ENCODE data around the gene ACOD1.
A peak's percentile ranks its signal among the peaks of the same experiment; 100 is the strongest.

ACOD1 gene

DNA sequence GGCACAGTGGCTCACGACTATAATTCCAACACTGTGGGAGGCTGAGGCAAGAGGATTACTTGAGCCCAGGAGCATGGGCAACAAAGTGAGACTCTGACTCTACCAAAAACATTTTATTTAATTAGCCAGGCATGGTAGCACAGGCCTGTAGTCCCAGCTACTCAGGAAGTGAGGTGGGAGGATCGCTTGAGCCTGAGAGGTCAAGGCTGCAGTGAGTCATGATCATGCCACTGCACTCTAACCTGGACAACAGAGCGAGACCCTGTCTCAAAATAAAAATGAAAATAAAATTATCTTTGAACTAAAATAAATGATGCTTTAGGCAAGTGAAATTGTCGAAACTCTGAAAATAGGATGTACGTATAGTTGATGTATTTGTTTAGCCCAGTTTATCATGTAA lies 35.4 kb downstream of the ACOD1 start:
- H3K4me3 ChIP-seq (ENCODE audit: low read depth, low read length): no peak overlapping the region

DNA sequence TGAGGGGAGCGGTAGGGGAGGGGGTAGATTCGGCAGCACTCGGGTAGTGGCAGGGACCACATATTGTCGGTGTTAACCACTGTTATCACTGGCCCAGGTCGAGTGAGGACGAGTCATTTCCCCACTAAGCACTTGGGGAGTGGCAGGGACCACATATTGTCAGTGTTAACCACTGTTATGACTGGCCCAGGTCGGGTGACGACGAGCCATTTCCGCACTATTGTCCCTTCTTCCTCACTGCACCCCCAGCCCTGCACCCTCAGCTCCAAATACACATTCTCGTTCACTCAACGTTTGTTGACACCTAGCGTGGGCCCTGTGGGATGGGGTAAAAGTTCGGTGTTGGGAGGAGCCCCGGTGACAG lies 43.1 kb downstream of the ACOD1 start:
- peak overlapping the region; percentile 94 for H3K4me3 ChIP-seq (ENCODE audit: low read depth, low read length)

DNA sequence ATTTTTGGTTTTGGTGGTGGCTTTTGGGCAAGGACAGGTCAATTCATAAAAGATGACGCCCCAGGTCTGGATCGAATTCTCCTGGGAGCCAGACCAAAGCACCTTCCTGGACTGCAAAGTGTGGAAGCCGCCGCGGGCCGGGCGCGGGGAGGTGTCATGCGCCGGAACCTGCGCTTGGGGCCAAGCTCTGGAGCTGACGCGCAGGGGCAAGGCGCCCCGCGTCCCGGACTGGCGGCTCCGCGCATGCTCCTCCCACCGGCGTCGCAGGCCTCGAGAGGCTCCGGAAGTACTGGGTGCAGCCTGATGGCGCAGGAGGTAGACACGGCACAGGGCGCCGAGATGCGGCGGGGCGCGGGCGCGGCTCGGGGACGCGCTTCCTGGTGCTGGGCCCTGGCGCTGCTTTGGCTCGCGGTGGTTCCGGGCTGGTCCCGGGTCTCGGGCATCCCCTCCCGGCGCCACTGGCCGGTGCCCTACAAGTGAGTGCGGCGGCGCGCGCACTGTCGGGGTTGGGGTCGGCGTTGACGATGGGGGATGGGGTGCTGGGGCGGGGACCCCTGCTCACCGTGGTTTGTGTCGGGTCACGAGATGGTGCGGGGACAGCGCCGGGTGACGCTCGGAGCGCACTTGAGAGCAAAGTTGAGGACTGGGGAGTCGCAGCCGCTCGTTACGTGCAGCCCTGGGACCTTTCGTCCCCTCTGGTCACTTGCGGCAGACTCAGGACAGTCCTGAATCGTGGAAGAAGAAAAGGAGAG lies 43.7 kb downstream of the ACOD1 start, which contains the start of gene CLN5:
TSS of gene CLN5 (plus strand) at position 286 of the 752 bp plus-strand sequence. CDS start at position 304, 18 bp downstream.
- peak within 1 kb of the TSS; percentile 94 for H3K4me3 ChIP-seq (ENCODE audit: low read depth, low read length)

DNA sequence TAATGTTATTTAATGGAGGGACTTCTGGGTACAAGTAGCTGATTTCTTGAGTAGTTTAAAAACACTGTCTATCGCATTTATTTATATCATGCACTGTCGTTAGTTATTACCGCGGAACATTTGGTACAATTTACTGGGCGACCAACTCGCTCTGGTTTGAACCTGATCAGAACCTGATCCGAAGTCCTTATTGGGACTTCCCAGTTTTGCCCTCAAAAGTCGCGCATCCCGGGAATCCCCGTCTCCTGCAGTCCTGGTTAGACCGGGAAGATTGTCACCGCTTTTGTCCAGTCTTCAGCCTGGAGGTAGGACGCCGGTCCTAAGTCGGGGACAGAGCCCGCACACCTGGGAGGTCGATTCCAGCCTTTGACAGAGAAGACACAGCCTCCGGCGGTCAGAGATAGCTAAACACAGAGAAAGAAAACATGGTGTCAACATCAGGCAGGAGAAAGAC lies 44.3 kb downstream of the ACOD1 start:
- peak overlapping the region; percentile 94 for H3K4me3 ChIP-seq (ENCODE audit: low read depth, low read length)

DNA sequence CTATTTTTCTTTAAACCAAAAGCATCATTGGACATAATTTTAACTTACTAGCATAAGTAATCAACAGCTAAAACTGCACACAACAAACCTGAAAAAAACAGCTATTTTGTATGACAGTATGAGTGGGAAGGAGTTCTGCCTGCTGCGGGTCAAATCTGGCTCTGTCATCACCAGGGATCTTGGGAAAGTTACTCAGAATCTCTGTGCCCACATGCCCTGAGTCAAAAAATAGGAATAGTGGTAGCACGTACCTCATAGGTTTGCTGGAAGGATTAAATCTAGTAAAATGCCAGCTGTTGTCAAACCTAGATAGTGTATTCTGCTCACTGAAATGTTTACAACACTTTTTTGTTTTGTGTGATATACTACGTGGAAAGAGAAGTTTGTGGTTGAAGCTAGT lies 44.7 kb downstream of the ACOD1 start:
- peak overlapping the region; percentile 94 for H3K4me3 ChIP-seq (ENCODE audit: low read depth, low read length)

DNA sequence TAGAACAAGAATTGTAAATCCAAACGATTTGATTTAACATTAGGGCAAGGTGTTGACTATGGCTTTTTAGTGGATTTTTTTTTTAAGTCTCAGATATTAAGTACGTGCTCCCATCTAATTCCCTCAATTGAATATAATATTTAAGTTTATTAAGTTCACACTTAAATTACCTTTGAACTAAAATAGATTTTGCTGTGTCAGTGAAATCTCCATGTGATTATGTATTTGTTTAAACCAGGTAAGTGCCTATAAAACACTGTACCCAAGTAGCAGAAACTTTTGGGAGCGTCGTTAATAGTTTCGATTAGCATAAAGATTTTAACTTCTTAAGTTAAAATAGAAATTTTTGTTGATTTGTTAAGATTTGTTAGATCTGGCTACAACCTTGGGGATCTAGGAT lies 45.2 kb downstream of the ACOD1 start:
- H3K4me3 ChIP-seq (ENCODE audit: low read depth, low read length): no peak overlapping the region

DNA sequence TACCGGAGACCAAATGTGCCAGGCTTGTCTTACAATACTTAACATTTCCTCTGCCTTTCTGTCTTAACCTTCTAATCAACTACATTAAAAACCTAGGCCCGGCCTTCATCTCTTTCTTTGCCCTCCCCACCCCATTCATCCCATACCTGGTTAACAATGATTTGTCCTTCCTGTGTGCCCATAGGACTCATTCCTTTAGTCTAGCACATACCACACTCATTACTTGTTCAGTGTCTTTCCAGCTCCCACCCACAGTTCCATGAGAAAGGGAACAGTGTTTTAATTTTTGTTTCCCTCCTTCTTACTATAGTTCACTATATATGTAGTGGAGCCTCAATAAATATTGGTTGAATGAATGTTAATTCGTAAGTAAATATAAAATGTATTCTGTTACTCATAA lies 46.0 kb downstream of the ACOD1 start:
- H3K4me3 ChIP-seq (ENCODE audit: low read depth, low read length): no peak overlapping the region

DNA sequence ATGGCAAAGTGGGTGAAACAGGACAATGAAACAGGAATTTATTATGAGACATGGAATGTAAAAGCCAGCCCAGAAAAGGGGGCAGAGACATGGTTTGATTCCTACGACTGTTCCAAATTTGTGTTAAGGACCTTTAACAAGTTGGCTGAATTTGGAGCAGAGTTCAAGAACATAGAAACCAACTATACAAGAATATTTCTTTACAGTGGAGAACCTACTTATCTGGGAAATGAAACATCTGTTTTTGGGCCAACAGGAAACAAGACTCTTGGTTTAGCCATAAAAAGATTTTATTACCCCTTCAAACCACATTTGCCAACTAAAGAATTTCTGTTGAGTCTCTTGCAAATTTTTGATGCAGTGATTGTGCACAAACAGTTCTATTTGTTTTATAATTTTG lies 52.2 kb downstream of the ACOD1 start:
- H3K4me3 ChIP-seq (ENCODE audit: low read depth, low read length): no peak overlapping the region

DNA sequence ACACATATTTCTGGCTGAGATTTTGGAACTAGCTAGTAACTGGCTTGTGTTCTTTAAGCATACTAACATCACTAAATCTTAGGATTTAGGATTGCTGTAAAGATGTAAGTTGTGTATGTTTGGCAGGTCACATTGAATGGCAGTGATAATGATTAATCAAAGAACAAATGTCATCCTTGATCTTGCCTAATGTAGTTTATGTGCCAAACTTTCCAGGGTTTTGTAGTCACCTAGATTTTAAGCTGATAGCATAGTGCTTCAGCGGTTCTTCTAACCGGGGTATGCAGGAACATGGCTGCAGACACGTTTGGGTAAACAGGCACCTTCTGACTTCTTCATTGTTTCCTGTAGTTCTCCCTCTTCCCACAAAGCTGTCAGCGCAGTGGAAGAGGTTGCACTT lies 53.2 kb downstream of the ACOD1 start:
- no peak overlapping the region for H3K4me3 ChIP-seq (ENCODE audit: low read depth, low read length)

DNA sequence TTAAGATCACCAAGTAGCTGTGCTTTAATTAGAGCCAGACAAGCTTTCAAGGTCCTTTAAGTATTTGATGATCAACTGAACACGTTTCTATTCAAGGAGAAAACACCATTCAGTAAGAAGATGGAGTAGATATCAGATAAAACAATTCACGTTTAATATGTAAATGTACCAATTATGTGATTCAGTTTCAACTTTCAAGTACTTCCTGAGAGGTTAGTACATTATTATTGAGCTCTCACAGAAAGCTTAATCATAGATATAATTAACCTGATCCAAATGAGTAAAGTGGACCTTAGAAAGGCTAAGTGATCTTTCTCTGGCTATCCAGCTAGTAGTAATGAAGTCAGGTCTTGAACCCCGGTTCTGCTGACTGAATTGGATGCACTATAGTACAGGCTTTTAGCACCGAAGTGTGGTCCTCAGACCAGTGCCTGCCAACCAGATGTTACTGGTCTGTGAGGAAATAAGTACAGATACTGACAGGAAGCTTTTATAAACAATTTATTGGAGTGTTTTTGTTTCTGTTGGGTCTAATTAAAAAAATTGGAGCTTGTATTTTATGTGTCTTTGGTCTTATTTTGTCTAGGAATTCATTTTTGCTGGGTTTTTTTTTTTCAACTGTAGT lies 53.8 kb downstream of the ACOD1 start:
- no peak overlapping the region for H3K4me3 ChIP-seq (ENCODE audit: low read depth, low read length)

DNA sequence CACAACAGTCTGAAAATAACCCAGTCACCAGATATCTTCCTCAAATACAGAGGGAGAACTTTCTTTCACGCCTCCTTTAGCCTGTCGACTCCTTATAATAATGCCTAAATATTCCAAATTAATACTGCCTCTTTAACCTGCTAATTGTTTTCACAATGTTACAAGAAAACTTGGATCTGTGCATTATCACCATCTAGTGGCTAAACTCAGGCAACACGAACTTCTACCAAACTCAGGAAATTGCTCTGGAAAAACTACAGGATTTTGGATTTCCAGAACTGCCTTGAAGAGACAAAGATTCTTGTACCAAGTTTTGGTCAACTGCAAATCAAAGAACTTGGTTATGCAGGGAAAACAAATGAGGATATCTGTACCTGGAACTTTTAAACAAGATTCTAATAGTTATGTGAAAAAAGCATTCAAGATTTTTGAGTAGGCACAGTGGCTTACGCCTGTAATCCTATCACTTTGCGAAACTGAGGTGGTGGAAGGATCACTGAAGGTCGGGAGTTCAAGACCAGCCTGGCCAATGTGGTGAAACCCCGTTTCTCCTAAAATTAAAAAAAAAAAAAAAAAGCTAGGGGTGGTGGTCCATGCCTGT lies 54.4 kb downstream of the ACOD1 start:
- no peak overlapping the region for H3K4me3 ChIP-seq (ENCODE audit: low read depth, low read length)

Measured in iPS-11a (cell line).